Measurements from ENCODE around the gene PRRC2B. TPM values are rescaled to one million over a fixed set of nuclear protein-coding genes. Genes with fewer than 3 reads are reported as not detected.

Gene PRRC2B
- total RNA-seq, 1 experiment from 2014 or later = 170 TPM

GRCh38 chr9:131500939-131501541 is 107.2 kb downstream of the PRRC2B start:
- ChIA-PET RAD21 (ENCODE audit: low non-redundant PET in 1 of 2, low total read pairs in 2 of 2, uncharacterized antibody in 2 of 2, unreplicated experiment in 2 of 2) (no interaction called here), POLR2A (no interaction called here), CTCF (no interaction called here)
- Histone ChIP-seq H3K27ac (ENCODE audit: low read depth, low read length) (no peak overlapping the region), H3K9me2 (ENCODE audit: insufficient read depth) (no peaks in the 10 kb centered on the region), H3K9ac (ENCODE audit: low read length) (no peak overlapping the region), H3K36me3 (ENCODE audit: control insufficient read depth in 1 of 2, insufficient read depth in 2 of 2, low read length in 2 of 2) (peaks cover 28 to 37% of the 10 kb centered on the region in 2 experiments; a peak in 3 of 4 replicates), H3K79me2 (ENCODE audit: insufficient read depth, low read length) (no peaks in the 10 kb centered on the region), H3K4me2 (ENCODE audit: low read length) (no peak overlapping the region), H4K20me1 (ENCODE audit: insufficient read depth) (no peaks in the 10 kb centered on the region), H2AFZ (ENCODE audit: low read depth, low read length, poor library complexity, severe bottlenecking) (no peak overlapping the region), H3K27me3 (ENCODE audit: insufficient read depth, low read length) (no peaks in the 10 kb centered on the region), H3K4me1 (ENCODE audit: control insufficient read depth in 1 of 2, insufficient read depth in 2 of 2, low read length in 2 of 2) (peaks cover 0 to 10% of the 10 kb centered on the region in 2 experiments; a peak in 1 of 4 replicates), H3K4me3 (replicated peaks in 1 of 2; ENCODE audit: low read depth in 1 of 2, low read length in 2 of 2) (no peak overlapping the region), H3K9me3 (ENCODE audit: control insufficient read depth in 1 of 2, insufficient read depth in 1 of 2, low read depth in 1 of 2, low read length in 2 of 2) (no peaks in the 10 kb centered on the region)
- intact Hi-C loops (cut with micrococcal nuclease) = no loop called here
- DNase-seq (ENCODE audit: low read depth, low spot score) = no peak
- TF ChIP-seq ZBTB33 (IDR thresholded peaks at IDR 0.05; ENCODE audit: extremely low read depth, insufficient replicate concordance, low read length) (no peak), JUND (IDR thresholded peaks at IDR 0.05) (0 out of 2 replicates have a peak, but pooled peaks have one; percentile 17)
- no peak for ATAC-seq
- BruUV-seq (replicated peaks) = no TSS peak

DNA sequence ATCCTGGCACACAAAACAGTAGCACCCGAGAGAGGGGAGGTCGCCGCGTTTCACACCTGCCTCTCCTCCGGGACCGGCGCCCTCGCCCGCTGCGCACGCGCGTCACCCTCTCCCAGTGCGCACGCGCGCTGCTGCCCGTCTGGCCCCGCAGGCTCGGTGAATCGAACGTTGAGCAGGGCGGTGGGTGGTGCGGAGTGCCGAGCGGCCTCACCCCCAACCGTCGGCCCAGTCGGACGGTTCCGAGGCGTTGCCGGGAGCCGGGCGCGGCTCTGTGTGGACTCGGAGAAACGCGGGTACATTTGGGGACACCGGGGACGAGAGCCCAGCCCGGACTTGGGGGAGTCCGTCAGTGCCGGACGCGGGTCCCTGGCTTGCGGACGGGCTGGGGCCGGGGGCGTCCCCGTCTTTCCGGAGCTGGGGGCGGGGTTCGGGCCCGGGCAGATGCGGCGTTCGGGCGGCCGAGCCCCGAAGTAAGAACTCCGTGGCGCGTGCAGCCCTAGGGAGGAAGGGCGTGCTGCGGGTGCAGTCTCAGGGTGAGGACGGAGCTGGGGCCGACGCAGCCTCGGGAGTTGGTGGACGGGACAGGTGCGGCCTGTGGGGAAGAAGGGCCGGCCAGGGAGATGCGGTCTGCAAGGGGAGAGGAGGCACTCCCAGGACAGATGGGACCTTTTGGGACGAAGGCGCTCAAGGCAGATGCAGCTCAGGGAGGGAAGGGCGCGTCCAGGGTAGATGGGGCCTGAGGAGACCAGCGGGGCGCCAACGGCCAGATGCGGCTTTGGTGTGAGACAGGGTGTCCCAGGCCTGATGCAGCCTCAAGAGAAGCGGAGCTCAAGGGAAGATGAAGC is 109.1 kb downstream of the PRRC2B start, which contains the start of gene POMT1:
TSS of gene POMT1 (plus strand) at position 138 of the 845 bp plus-strand sequence. CDS start 1,301 bp downstream, outside the sequence.
- Histone ChIP-seq H3K27me3 (ENCODE audit: insufficient read depth, low read length) (no peaks in the 10 kb centered on the region), H3K4me3 (replicated peaks in 1 of 2; ENCODE audit: low read depth in 1 of 2, low read length in 2 of 2) (peak within 1 kb of the TSS; percentile 58 to 68), H3K4me2 (ENCODE audit: low read length) (peak within 1 kb of the TSS; percentile 81), H4K20me1 (ENCODE audit: insufficient read depth) (no peaks in the 10 kb centered on the region), H3K36me3 (ENCODE audit: control insufficient read depth in 1 of 2, insufficient read depth in 2 of 2, low read length in 2 of 2) (peaks cover 18 to 21% of the 10 kb centered on the region in 2 experiments; a peak in 3 of 4 replicates), H2AFZ (ENCODE audit: low read depth, low read length, poor library complexity, severe bottlenecking) (no peak within 1 kb of the TSS), H3K9me3 (ENCODE audit: control insufficient read depth in 1 of 2, insufficient read depth in 1 of 2, low read depth in 1 of 2, low read length in 2 of 2) (no peaks in the 10 kb centered on the region), H3K27ac (ENCODE audit: low read depth, low read length) (peak within 1 kb of the TSS; percentile 63; the same call in 1 of the 2 replicates), H3K9me2 (ENCODE audit: insufficient read depth) (no peaks in the 10 kb centered on the region), H3K4me1 (ENCODE audit: control insufficient read depth in 1 of 2, insufficient read depth in 2 of 2, low read length in 2 of 2) (peaks cover 0 to 10% of the 10 kb centered on the region in 2 experiments; a peak in 1 of 4 replicates), H3K79me2 (ENCODE audit: insufficient read depth, low read length) (no peaks in the 10 kb centered on the region), H3K9ac (ENCODE audit: low read length) (peak within 1 kb of the TSS; percentile 59)
- ChIA-PET POLR2A (no interaction called here), RAD21 (ENCODE audit: low non-redundant PET in 1 of 2, low total read pairs in 2 of 2, uncharacterized antibody in 2 of 2, unreplicated experiment in 2 of 2) (no interaction called here), CTCF (no interaction called here)
- intact Hi-C loops (cut with micrococcal nuclease) = no loop called here
- DNase-seq (ENCODE audit: low read depth, low spot score) (peak; percentile 18), ATAC-seq (peak; percentile 79)
- no TSS peak for BruUV-seq (replicated peaks)
- no peak for TF ChIP-seq RAD21 (IDR thresholded peaks at IDR 0.05; ENCODE audit: low read depth)
- TF ChIP-seq CTCF (IDR thresholded peaks at IDR 0.05 in 2 of 3, conservative IDR thresholded peaks at IDR 0.05 in 1 of 3; ENCODE audit: borderline replicate concordance in 1 of 3, insufficient read depth in 1 of 3, low read depth in 2 of 3, low read length in 2 of 3) = no peak
- no peak for TF ChIP-seq JUND (IDR thresholded peaks at IDR 0.05)
- TF ChIP-seq CEBPB (IDR thresholded peaks at IDR 0.05; ENCODE audit: low read depth) = no peak
- no peak for TF ChIP-seq EGR1 (IDR thresholded peaks at IDR 0.05; ENCODE audit: low read depth)
- TF ChIP-seq EZH2 (IDR thresholded peaks at IDR 0.05) = no peak
- TF ChIP-seq, protein P1, sequence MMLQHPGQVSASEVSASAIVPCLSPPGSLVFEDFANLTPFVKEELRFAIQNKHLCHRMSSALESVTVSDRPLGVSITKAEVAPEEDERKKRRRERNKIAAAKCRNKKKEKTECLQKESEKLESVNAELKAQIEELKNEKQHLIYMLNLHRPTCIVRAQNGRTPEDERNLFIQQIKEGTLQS (IDR thresholded peaks at IDR 0.05) = no peak
- no peak for TF ChIP-seq ELF1 (IDR thresholded peaks at IDR 0.05; ENCODE audit: borderline replicate concordance, low read depth)
- no peak for TF ChIP-seq ZBTB33 (IDR thresholded peaks at IDR 0.05; ENCODE audit: extremely low read depth, insufficient replicate concordance, low read length)
- TF ChIP-seq POLR2AphosphoS5 (IDR thresholded peaks at IDR 0.05; ENCODE audit: low read depth, low read length) = peak; percentile 70

Data from HCT116 (cell line).